ENCODE measurements around the gene LMAN2. TPM values are rescaled to one million over a fixed set of nuclear protein-coding genes. Genes with fewer than 3 reads are reported as not detected.
A peak's percentile ranks its signal among the peaks of the same experiment; 100 is the strongest.
"Not testable (repeated sequence)": the region's sequence is repeated elsewhere in the genome, so short reads cannot be mapped to it uniquely, and the experiment has no call there.

Gene LMAN2
- total RNA-seq, 2 experiments from 2014 or later: 74.5 to 92.1 TPM

DNA sequence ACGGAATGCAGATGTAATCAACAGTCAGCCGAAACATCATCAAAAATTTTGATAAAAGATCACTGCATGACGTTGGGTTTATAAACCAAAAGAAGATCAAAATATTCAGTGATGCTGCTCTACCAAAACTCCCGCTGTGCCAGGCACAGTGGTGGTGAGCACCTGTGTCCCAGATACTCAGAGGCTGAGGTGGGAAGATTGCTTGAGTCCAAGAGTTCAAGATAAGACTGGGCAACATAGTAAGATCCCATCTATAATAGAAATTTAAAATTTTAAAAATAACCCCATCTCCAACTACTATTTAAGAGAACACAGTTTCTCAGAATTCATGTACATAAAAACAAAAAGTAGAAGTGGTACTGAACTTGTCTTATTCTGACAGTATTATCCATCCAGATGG lies 3.8 kb downstream of the LMAN2 start:
- no peak overlapping the region for H3K27ac Mint-ChIP-seq
- peaks cover 35% of the 10 kb centered on the region for H3K4me1 Mint-ChIP-seq
- H3K4me3 Mint-ChIP-seq: no peak overlapping the region
- ChIA-PET POLR2A (no interaction called here), CTCF (interaction anchor here (0.7 to 2.5 kb wide), 4 partner anchors 10 to 43 kb away, joined by 3 to 7 read pairs (median 4); partner anchors contain the start of gene RGS14)
- intact Hi-C loops (cut with DNase I, micrococcal nuclease): no loop called here
- no peak for ATAC-seq
- H3K27me3 Mint-ChIP-seq: no peaks in the 10 kb centered on the region
- H3K9me3 Mint-ChIP-seq (ENCODE audit: low read depth): no peaks in the 10 kb centered on the region
- no peak for DNase-seq
- H3K36me3 Mint-ChIP-seq (ENCODE audit: low read depth): peaks cover 22% of the 10 kb centered on the region

- CTCF ChIA-PET: interaction anchor here (0.6 to 2.5 kb wide), 5 partner anchors 10 to 57 kb away, joined by 3 to 7 read pairs (median 4); partner anchors contain the start of gene RGS14
- DNase-seq: no peak
- peaks cover 22% of the 10 kb centered on the region for H3K36me3 Mint-ChIP-seq (ENCODE audit: low read depth)
- intact Hi-C loops (cut with DNase I, micrococcal nuclease): no loop called here
- POLR2A ChIA-PET: no interaction called here
- peak overlapping the region; percentile 15 for H3K27ac Mint-ChIP-seq
- no peaks in the 10 kb centered on the region for H3K27me3 Mint-ChIP-seq
- ATAC-seq: no peak
- no peak overlapping the region for H3K4me3 Mint-ChIP-seq
- peaks cover 35% of the 10 kb centered on the region for H3K4me1 Mint-ChIP-seq
- H3K9me3 Mint-ChIP-seq (ENCODE audit: low read depth): no peaks in the 10 kb centered on the region
Measured at GRCh38 chr5:177346820-177347219, 4.6 kb downstream of the LMAN2 start.

DNA sequence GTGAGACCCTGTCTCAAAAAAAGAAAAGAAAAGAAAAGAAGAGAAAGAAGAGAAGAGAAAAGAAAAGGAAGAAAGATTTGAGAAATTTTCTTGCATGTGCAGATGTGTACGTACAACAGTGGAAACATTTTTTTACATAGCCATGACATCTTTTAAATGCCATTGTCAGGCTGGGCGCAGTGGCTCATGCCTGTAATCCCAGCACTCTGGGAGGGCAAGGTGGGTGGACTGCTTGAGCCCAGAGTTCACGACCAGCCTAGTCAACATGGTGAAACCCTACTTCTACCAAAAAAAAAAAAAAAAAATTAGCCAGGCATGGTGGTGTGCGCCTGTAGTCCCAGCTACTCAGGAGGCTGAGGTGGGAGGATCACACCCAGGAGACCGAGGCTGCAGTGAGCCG lies 6.6 kb downstream of the LMAN2 start:
- no peak for ATAC-seq
- H3K4me1 Mint-ChIP-seq: peaks cover 33% of the 10 kb centered on the region
- ChIA-PET POLR2A (interaction anchor here (0.6 kb wide), 1 partner anchor 27 kb away, joined by 4 read pairs; no protein-coding TSS in a partner anchor), CTCF (interaction anchor here (1.5 kb wide), 1 partner anchor 16 kb away, joined by 4 read pairs; no protein-coding TSS in a partner anchor)
- no peak overlapping the region for H3K4me3 Mint-ChIP-seq
- peaks cover 29% of the 10 kb centered on the region for H3K36me3 Mint-ChIP-seq (ENCODE audit: low read depth)
- no peak overlapping the region for H3K27ac Mint-ChIP-seq
- intact Hi-C loops (cut with DNase I, micrococcal nuclease): no loop called here
- no peak for DNase-seq
- H3K9me3 Mint-ChIP-seq (ENCODE audit: low read depth): no peaks in the 10 kb centered on the region
- no peaks in the 10 kb centered on the region for H3K27me3 Mint-ChIP-seq

GRCh38 chr5:177343777-177344176 lies 7.7 kb downstream of the LMAN2 start:
- H3K9me3 Mint-ChIP-seq (ENCODE audit: low read depth): no peaks in the 10 kb centered on the region

GRCh38 chr5:177343000-177343399 lies 8.5 kb downstream of the LMAN2 start:
- H3K9me3 Mint-ChIP-seq (ENCODE audit: low read depth); DNase-seq; H3K27ac Mint-ChIP-seq; H3K27me3 Mint-ChIP-seq; POLR2A ChIA-PET; ATAC-seq; intact Hi-C loops (cut with DNase I, micrococcal nuclease); H3K4me3 Mint-ChIP-seq: not testable (repeated sequence)
- CTCF ChIA-PET: interaction anchor here (1.0 to 1.4 kb wide), 2 partner anchors 27 to 272 kb away, joined by 3 to 4 read pairs; no protein-coding TSS in a partner anchor
- Mint-ChIP-seq H3K4me1 (peaks cover 28% of the 10 kb centered on the region), H3K36me3 (ENCODE audit: low read depth) (peaks cover 28% of the 10 kb centered on the region)

More at GRCh38 chr5:177343777-177344176, 7.7 kb downstream of the LMAN2 start:
- ChIA-PET CTCF (interaction anchor here (0.7 to 1.3 kb wide), 2 partner anchors 24 to 31 kb away, joined by 3 to 4 read pairs; no protein-coding TSS in a partner anchor), POLR2A (no interaction called here)
- H3K4me1 Mint-ChIP-seq: peaks cover 29% of the 10 kb centered on the region
- no peak overlapping the region for H3K4me3 Mint-ChIP-seq
- no peak for DNase-seq
- no peak overlapping the region for H3K27ac Mint-ChIP-seq
- H3K36me3 Mint-ChIP-seq (ENCODE audit: low read depth): peaks cover 28% of the 10 kb centered on the region
- intact Hi-C loops (cut with DNase I, micrococcal nuclease): no loop called here
- no peaks in the 10 kb centered on the region for H3K27me3 Mint-ChIP-seq
- no peak for ATAC-seq

DNA sequence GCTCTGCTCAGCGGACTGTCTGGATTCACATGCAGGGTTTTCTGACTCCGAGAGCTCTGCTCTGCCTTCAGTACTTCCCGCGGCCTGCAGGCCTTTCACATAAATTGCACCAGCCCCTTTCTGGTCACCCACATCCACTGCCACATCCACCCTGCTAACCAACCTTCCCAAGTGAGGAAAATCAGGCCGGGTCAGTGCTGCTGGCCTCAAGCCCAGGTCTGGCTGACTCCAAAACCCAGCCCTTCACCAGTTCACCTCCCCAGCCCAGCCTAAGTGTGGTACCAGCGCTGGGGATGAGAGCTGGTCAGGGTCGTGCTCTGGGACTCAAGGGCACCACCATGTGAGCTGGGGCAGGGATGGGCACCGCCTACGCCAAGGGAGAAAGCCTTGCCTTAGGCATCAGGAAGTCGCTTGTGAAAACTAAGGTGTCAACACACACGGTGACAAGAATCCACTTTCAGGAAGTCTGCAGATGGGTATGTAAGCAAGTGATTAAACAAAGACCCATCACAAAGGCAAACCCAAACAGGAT lies 12.3 kb downstream of the LMAN2 start:
- ChIA-PET CTCF (interaction anchor here (0.5 to 0.7 kb wide), 2 partner anchors 14 to 17 kb away, joined by 3 to 4 read pairs; no protein-coding TSS in a partner anchor), POLR2A (no interaction called here)
- no peak overlapping the region for H3K4me3 Mint-ChIP-seq
- H3K27ac Mint-ChIP-seq: peak overlapping the region; percentile 9
- H3K27me3 Mint-ChIP-seq: no peaks in the 10 kb centered on the region
- peaks cover 18% of the 10 kb centered on the region for H3K4me1 Mint-ChIP-seq
- peaks cover 40% of the 10 kb centered on the region for H3K36me3 Mint-ChIP-seq (ENCODE audit: low read depth)
- no peaks in the 10 kb centered on the region for H3K9me3 Mint-ChIP-seq (ENCODE audit: low read depth)
- DNase-seq (no peak), ATAC-seq (no peak)
- intact Hi-C loops (cut with DNase I, micrococcal nuclease): no loop called here

DNA sequence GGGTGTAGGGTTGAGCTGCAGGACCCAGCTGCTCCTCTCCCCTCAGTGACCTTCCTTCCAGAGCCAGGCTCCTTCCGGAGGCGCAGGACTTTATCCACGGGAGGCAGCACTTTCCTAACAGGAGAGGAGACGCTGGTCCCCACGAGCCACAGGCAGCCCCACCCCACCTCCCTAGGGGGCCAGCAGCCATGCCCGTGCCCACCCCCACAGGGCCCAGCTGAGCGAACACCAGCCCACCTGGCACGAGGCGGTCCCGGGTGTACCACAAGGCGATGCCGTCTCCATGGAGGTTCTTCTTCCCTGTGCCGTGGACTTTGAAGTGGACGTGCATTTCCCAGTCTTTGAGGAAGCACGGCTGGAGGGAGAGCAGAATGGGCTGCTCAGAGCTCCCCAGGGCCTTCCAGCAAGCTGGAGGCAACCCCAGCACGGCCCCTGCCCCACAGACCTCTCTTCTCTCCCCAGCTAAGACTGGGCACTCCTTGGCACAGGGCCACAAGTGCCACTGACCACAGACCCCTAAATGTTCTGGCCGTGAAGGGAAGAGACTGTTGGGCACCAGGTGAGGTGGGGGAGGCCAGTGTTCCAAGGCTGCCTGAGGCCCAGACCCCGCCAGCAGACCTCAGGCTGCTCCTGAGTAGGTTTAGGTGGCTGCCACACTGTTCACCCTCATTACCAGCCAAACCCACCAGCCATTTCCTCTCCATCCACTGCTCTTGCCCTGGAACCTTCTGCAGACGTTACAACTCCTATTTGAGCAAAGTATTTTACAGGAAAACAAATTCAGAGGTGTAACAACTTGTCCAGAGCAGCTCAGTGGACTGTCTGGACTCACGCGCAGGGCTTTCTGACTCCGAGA lies 13.0 kb downstream of the LMAN2 start:
- Mint-ChIP-seq H3K4me3 (no peak overlapping the region), H3K4me1 (peaks cover 16% of the 10 kb centered on the region), H3K9me3 (ENCODE audit: low read depth) (no peaks in the 10 kb centered on the region), H3K27ac (no peak overlapping the region), H3K36me3 (ENCODE audit: low read depth) (peaks cover 43% of the 10 kb centered on the region), H3K27me3 (no peaks in the 10 kb centered on the region)
- intact Hi-C loops (cut with DNase I, micrococcal nuclease): no loop called here
- ATAC-seq (no peak), DNase-seq (no peak)
- CTCF ChIA-PET: interaction anchor here (0.5 to 0.7 kb wide), 3 partner anchors 13 to 45 kb away, joined by 3 to 4 read pairs (median 3); no protein-coding TSS in a partner anchor
- POLR2A ChIA-PET: no interaction called here

DNA sequence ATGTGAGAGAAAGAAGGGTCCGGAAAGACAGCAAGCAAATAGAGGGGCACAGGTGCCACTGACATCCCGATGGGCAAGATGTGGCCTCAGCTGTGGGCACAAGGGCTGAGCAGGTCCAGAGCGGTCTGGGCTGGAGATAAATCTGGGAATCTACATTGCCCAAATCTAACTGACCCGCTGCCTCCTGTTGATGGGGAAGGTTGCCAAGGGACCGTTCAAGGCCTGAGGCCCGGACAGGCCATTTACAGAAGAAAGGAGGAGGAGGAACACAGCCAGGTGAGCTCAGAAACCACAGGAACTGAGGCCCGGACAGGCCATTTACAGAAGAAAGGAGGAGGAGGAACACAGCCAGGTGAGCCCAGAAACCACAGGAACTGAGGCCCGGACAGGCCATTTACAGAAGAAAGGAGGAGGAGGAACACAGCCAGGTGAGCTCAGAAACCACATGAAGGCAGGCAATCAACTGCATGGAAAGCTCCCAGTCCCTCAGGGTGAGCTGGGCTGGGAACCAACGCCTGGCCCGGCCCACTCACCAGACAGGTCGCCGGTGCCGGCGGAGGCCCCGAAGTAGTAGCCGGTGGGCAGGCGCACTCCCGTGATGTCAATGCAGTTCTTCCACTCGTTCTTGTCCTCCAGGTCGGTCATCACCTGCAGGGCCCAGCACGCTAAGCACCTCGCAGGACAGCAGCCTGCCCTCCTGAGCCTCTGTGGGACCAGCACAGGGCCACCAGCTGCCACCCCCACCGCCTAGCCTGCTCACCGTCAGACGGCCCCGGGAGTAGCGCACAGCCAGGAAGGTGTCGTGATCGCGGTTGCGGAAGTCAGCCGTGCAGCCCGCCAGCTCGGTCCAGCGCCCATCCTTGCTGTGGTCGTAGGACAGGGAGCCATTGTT lies 14.6 kb downstream of the LMAN2 start:
- ChIA-PET CTCF (interaction anchor here (1.0 to 2.1 kb wide), 2 partner anchors 10 to 14 kb away, joined by 3 to 5 read pairs; partner anchors contain the start of gene LMAN2), POLR2A (interaction anchor here (0.6 kb wide), 1 partner anchor 100 kb away, joined by 3 read pairs; no protein-coding TSS in a partner anchor)
- H3K36me3 Mint-ChIP-seq (ENCODE audit: low read depth): peaks cover 47% of the 10 kb centered on the region
- H3K9me3 Mint-ChIP-seq (ENCODE audit: low read depth): no peaks in the 10 kb centered on the region
- intact Hi-C loops (cut with DNase I, micrococcal nuclease): loop anchor here in 1 of 2 experiments (2.0 kb wide), 1 partner anchor 18 kb away; no protein-coding TSS in a partner anchor
- peaks cover 14% of the 10 kb centered on the region for H3K4me1 Mint-ChIP-seq
- no peak for DNase-seq
- no peak for ATAC-seq
- no peak overlapping the region for H3K27ac Mint-ChIP-seq
- no peaks in the 10 kb centered on the region for H3K27me3 Mint-ChIP-seq
- no peak overlapping the region for H3K4me3 Mint-ChIP-seq

DNA sequence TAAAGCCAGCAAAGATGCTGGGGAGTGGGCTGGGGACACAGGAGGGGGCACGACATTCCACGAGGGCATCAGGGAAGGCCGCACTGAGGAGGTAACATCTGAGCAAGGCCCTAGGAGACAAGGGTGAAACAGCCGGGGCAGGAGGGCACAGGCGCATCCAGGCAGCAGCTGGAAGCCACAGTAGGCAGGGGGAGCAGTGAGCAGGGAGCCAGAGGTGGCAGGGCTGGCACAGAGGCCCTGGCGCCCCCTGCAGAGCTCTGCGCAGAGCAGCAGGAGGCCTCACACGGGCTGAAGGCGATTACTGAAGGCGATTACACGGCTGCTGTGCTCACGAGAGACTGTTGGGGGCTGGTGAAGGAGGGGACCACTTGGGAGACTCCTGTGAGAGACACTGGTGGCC lies 15.4 kb downstream of the LMAN2 start:
- H3K9me3 Mint-ChIP-seq (ENCODE audit: low read depth): no peaks in the 10 kb centered on the region
- ChIA-PET CTCF (interaction anchor here (1.0 to 2.1 kb wide), 2 partner anchors 9 to 15 kb away, joined by 3 to 5 read pairs; partner anchors contain the start of gene LMAN2), POLR2A (interaction anchor here (1.1 kb wide), 1 partner anchor 12 kb away, joined by 6 read pairs; no protein-coding TSS in a partner anchor)
- ATAC-seq (peak; percentile 91), DNase-seq (peak; percentile 75)
- no peaks in the 10 kb centered on the region for H3K27me3 Mint-ChIP-seq
- H3K27ac Mint-ChIP-seq: no peak overlapping the region
- H3K36me3 Mint-ChIP-seq (ENCODE audit: low read depth): peaks cover 48% of the 10 kb centered on the region
- H3K4me1 Mint-ChIP-seq: peaks cover 13% of the 10 kb centered on the region
- no peak overlapping the region for H3K4me3 Mint-ChIP-seq
- intact Hi-C loops (cut with DNase I, micrococcal nuclease): loop anchor here in 1 of 2 experiments (2.0 kb wide), 1 partner anchor 17 kb away; no protein-coding TSS in a partner anchor

DNA sequence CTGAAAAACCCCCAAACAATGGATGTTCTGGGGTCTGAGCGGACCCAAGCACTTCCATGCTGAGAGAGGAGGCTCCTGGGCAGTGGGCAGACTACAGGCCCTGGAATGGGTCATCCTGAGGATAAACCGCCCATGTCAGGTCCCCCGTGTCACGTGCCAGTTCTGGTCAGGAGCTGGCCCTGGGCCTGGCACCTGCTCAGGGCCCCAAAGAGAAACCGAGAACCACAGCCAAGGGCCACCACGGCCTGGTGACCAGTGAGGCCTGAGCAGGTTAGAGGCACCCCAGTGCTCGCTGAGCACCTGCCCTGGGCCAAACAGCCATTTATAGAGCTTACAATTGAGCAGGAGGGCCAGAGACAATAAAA lies 15.8 kb downstream of the LMAN2 start:
- no peak overlapping the region for H3K27ac Mint-ChIP-seq
- H3K27me3 Mint-ChIP-seq: no peaks in the 10 kb centered on the region

More for the DNA sequence above, 15.8 kb downstream of the LMAN2 start:
- ATAC-seq (no peak), DNase-seq (no peak)
- H3K4me3 Mint-ChIP-seq: no peak overlapping the region
- CTCF ChIA-PET: interaction anchor here (2.1 kb wide), 1 partner anchor 15 kb away, joined by 5 read pairs; the partner anchor contains the start of gene LMAN2
- H3K36me3 Mint-ChIP-seq (ENCODE audit: low read depth): peaks cover 48% of the 10 kb centered on the region
- POLR2A ChIA-PET: interaction anchor here (1.1 kb wide), 1 partner anchor 12 kb away, joined by 6 read pairs; no protein-coding TSS in a partner anchor
- H3K9me3 Mint-ChIP-seq (ENCODE audit: low read depth): no peaks in the 10 kb centered on the region
- H3K4me1 Mint-ChIP-seq: peaks cover 13% of the 10 kb centered on the region
- intact Hi-C loops (cut with DNase I, micrococcal nuclease): loop anchor here in 1 of 2 experiments (2.0 kb wide), 1 partner anchor 17 kb away; no protein-coding TSS in a partner anchor

All from activated CD4-positive, alpha-beta T cell treated with anti-CD3 and anti-CD28 coated beads for 36 hours (primary cell).